Endothelial cell of umbilical vein (primary cell): ENCODE results near the gene RPL22L1.

Source experiments
- FOS ChIP-seq: IDR thresholded peaks from 2 replicates; pipeline ENCODE4 v1.6.1; 2011; ENCODE audit warnings: mild to moderate bottlenecking, low read length, moderate library complexity, borderline replicate concordance; ENCODE audit not compliant: insufficient read depth
- POLR2AphosphoS5 ChIP-seq: IDR thresholded peaks from 2 replicates; pipeline ENCODE4 v1.6.1; 2012; ENCODE audit warnings: low read depth, mild to moderate bottlenecking, control low read depth, low read length, moderate library complexity; ENCODE audit not compliant: insufficient read depth
- TF ChIP-seq, protein P1 (sequence below), 2 donors: IDR thresholded peaks; 1 replicate in 1 of 2; 2 replicates in 1 of 2; pipeline ENCODE4 v1.5.1; 2011; ENCODE audit warnings: low read length in 2 of 2, mild to moderate bottlenecking in 2 of 2, moderate library complexity in 2 of 2, control low read depth in 1 of 2, inconsistent platforms in 1 of 2, low read depth in 1 of 2; ENCODE audit not compliant: insufficient read depth in 1 of 2; ENCODE audit errors: extremely low read depth in 1 of 2

DNA sequence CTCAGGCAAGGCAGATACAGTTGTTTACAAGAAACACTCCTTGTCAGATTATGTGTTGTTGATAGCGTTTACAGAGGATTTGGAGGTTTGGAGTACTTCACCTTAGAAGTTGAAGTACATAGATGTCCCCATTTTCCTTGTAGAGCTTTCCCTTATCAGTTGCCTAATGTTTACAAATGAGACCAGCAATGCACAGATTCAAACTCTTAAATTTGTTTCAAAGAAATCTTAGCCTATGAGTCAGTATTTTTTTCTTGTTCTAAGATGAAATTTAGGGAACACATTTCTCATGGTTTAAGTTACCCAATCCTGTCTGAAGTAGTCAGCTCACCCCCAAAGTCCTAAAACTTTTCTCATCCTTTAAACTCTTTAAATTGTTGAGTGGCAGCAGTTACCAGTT, 44.7 kb upstream of the RPL22L1 start:
- no peak for TF ChIP-seq FOS
- TF ChIP-seq, protein P1, sequence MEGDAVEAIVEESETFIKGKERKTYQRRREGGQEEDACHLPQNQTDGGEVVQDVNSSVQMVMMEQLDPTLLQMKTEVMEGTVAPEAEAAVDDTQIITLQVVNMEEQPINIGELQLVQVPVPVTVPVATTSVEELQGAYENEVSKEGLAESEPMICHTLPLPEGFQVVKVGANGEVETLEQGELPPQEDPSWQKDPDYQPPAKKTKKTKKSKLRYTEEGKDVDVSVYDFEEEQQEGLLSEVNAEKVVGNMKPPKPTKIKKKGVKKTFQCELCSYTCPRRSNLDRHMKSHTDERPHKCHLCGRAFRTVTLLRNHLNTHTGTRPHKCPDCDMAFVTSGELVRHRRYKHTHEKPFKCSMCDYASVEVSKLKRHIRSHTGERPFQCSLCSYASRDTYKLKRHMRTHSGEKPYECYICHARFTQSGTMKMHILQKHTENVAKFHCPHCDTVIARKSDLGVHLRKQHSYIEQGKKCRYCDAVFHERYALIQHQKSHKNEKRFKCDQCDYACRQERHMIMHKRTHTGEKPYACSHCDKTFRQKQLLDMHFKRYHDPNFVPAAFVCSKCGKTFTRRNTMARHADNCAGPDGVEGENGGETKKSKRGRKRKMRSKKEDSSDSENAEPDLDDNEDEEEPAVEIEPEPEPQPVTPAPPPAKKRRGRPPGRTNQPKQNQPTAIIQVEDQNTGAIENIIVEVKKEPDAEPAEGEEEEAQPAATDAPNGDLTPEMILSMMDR (IDR thresholded peaks at IDR 0.05; ENCODE audit: extremely low read depth in 1 of 2, insufficient read depth in 1 of 2, low read depth in 1 of 2, low read length in 2 of 2) = no peak
- TF ChIP-seq POLR2AphosphoS5 = no peak
